ENCODE data around the gene PLCB4.

The PLCB4 gene

GRCh38 chr20:9142809-9143208 is 73.9 kb downstream of the PLCB4 start:
- TF ChIP-seq, protein P1, sequence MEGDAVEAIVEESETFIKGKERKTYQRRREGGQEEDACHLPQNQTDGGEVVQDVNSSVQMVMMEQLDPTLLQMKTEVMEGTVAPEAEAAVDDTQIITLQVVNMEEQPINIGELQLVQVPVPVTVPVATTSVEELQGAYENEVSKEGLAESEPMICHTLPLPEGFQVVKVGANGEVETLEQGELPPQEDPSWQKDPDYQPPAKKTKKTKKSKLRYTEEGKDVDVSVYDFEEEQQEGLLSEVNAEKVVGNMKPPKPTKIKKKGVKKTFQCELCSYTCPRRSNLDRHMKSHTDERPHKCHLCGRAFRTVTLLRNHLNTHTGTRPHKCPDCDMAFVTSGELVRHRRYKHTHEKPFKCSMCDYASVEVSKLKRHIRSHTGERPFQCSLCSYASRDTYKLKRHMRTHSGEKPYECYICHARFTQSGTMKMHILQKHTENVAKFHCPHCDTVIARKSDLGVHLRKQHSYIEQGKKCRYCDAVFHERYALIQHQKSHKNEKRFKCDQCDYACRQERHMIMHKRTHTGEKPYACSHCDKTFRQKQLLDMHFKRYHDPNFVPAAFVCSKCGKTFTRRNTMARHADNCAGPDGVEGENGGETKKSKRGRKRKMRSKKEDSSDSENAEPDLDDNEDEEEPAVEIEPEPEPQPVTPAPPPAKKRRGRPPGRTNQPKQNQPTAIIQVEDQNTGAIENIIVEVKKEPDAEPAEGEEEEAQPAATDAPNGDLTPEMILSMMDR (IDR thresholded peaks at IDR 0.05; ENCODE audit: insufficient read depth, low read length, poor library complexity, severe bottlenecking) = no peak
- TF ChIP-seq EZH2phosphoT487 (conservative IDR thresholded peaks at IDR 0.05; ENCODE audit: low read length) = no peak

GRCh38 chr20:9143926-9144325 is 75.0 kb downstream of the PLCB4 start:
- no peaks in the 10 kb centered on the region for H3K27me3 ChIP-seq (ENCODE audit: low read length)
- H4K20me1 ChIP-seq (ENCODE audit: low read depth, low read length) = no peaks in the 10 kb centered on the region
- TF ChIP-seq, protein P1 (IDR thresholded peaks at IDR 0.05; ENCODE audit: insufficient read depth, low read length, poor library complexity, severe bottlenecking) = no peak
- TF ChIP-seq EZH2phosphoT487 (conservative IDR thresholded peaks at IDR 0.05; ENCODE audit: low read length) = no peak
- no peaks in the 10 kb centered on the region for H3K36me3 ChIP-seq (ENCODE audit: low read length)
- H3K79me2 ChIP-seq (ENCODE audit: insufficient read depth, low read length) = no peaks in the 10 kb centered on the region
- H2AFZ ChIP-seq (ENCODE audit: low read depth, low read length, severe bottlenecking) = no peak overlapping the region
- no peak overlapping the region for H3K4me3 ChIP-seq (ENCODE audit: insufficient read depth, low read length, poor library complexity, severe bottlenecking)
- H3K4me2 ChIP-seq (ENCODE audit: low read depth, low read length, poor library complexity, severe bottlenecking) = no peak overlapping the region
- H3K9me3 ChIP-seq (ENCODE audit: insufficient read depth, low read length) = no peaks in the 10 kb centered on the region
- no peaks in the 10 kb centered on the region for H3F3A ChIP-seq (ENCODE audit: insufficient read depth)
- no peaks in the 10 kb centered on the region for H3K9me2 ChIP-seq (replicated peaks; ENCODE audit: insufficient read depth, low read length)
- H3K9ac ChIP-seq (ENCODE audit: low read length) = no peak overlapping the region
- no peak overlapping the region for H3K27ac ChIP-seq (ENCODE audit: low read depth, low read length)

More at GRCh38 chr20:9142809-9143208, 73.9 kb downstream of the PLCB4 start:
- Histone ChIP-seq H3K4me3 (ENCODE audit: insufficient read depth, low read length, poor library complexity, severe bottlenecking) (no peak overlapping the region), H3K9me2 (replicated peaks; ENCODE audit: insufficient read depth, low read length) (no peaks in the 10 kb centered on the region), H3K9ac (ENCODE audit: low read length) (no peak overlapping the region), H2AFZ (ENCODE audit: low read depth, low read length, severe bottlenecking) (no peak overlapping the region), H3K4me2 (ENCODE audit: low read depth, low read length, poor library complexity, severe bottlenecking) (no peak overlapping the region), H3K36me3 (ENCODE audit: low read length) (no peaks in the 10 kb centered on the region), H3K27me3 (ENCODE audit: low read length) (no peaks in the 10 kb centered on the region), H3K79me2 (ENCODE audit: insufficient read depth, low read length) (no peaks in the 10 kb centered on the region), H3K27ac (ENCODE audit: low read depth, low read length) (no peak overlapping the region), H4K20me1 (ENCODE audit: low read depth, low read length) (no peaks in the 10 kb centered on the region), H3K9me3 (ENCODE audit: insufficient read depth, low read length) (no peaks in the 10 kb centered on the region), H3F3A (ENCODE audit: insufficient read depth) (no peaks in the 10 kb centered on the region)

DNA sequence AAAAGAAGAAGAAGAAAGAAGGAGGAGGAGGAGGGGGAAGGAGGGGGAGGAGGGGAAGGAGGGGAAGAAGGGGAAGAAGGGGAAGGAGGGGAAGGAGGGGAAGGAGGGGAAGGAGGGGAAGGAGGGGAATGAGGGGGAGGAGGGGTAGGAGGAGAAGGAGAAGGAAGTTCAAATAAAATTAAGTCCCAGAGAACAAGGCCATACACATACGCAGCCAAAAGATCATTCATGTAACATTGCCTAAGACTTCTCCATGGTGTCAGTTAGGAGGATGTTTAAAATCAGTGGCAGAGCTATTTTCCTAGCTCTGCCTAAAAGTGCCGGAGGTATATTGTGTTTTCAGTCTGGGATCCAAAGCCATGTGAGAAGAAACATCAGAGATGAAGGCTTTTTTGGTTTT is 75.8 kb downstream of the PLCB4 start:
- Histone ChIP-seq H4K20me1 (ENCODE audit: low read depth, low read length) (no peaks in the 10 kb centered on the region), H3K9ac (ENCODE audit: low read length) (no peak overlapping the region), H3K4me2 (ENCODE audit: low read depth, low read length, poor library complexity, severe bottlenecking) (no peak overlapping the region), H3K27ac (ENCODE audit: low read depth, low read length) (no peak overlapping the region), H3K36me3 (ENCODE audit: low read length) (no peaks in the 10 kb centered on the region), H2AFZ (ENCODE audit: low read depth, low read length, severe bottlenecking) (no peak overlapping the region), H3K9me3 (ENCODE audit: insufficient read depth, low read length) (no peaks in the 10 kb centered on the region), H3K4me3 (ENCODE audit: insufficient read depth, low read length, poor library complexity, severe bottlenecking) (no peak overlapping the region), H3F3A (ENCODE audit: insufficient read depth) (no peaks in the 10 kb centered on the region), H3K9me2 (replicated peaks; ENCODE audit: insufficient read depth, low read length) (no peaks in the 10 kb centered on the region), H3K79me2 (ENCODE audit: insufficient read depth, low read length) (no peaks in the 10 kb centered on the region), H3K27me3 (ENCODE audit: low read length) (no peaks in the 10 kb centered on the region)
- TF ChIP-seq, protein P1 (IDR thresholded peaks at IDR 0.05; ENCODE audit: insufficient read depth, low read length, poor library complexity, severe bottlenecking) = no peak
- no peak for TF ChIP-seq EZH2phosphoT487 (conservative IDR thresholded peaks at IDR 0.05; ENCODE audit: low read length)

Measured in SU-DHL-6 (cell line).